ENCODE results near the gene IKBKE. TPM values are rescaled to one million over a fixed set of nuclear protein-coding genes. Genes with fewer than 3 reads are reported as not detected.

The IKBKE gene
- polyA plus RNA-seq, 2 of the 4 experiments (the other 2 are of a cell fraction), result 6.3 to 6.4 TPM

GRCh38 chr1:206446688-206447421 is 23.4 kb upstream of the IKBKE start:
- Histone ChIP-seq H3K4me1 (no peaks in the 10 kb centered on the region), H3K4me2 (no peak overlapping the region), H3K9me3 (no peaks in the 10 kb centered on the region), H3K27ac (no peak overlapping the region), H3K4me3 (no peak overlapping the region)
- DNase-seq (ENCODE audit: low read depth in 1 of 2, low spot score in 1 of 2) (no peak), FAIRE-seq (no peak), ATAC-seq (no peak)
- ChIA-PET POLR2A (no interaction called here), CTCF (interaction anchor here (1.1 to 5.2 kb wide), 4 partner anchors 15 to 1053 kb away, joined by 3 to 29 read pairs (median 5); partner anchors contain the start of gene IKBKE)
- TF ChIP-seq CEBPB (IDR thresholded peaks at IDR 0.05) (no peak), FOSB (CRISPR knock-in tag; IDR thresholded peaks at IDR 0.05) (no peak), ZSCAN20 (CRISPR knock-in tag; IDR thresholded peaks at IDR 0.05) (no peak), ATOH8 (CRISPR knock-in tag; IDR thresholded peaks at IDR 0.05; ENCODE audit: low read depth) (no peak), ZC3H11A (IDR thresholded peaks at IDR 0.05) (no peak), EP300 (IDR thresholded peaks at IDR 0.05) (no peak), POLR2A (IDR thresholded peaks at IDR 0.05; ENCODE audit: low read length) (no peak), EHMT2 (IDR thresholded peaks at IDR 0.05; ENCODE audit: low read depth) (no peak), HES2 (IDR thresholded peaks at IDR 0.05) (no peak)
- 88% methylated on average over 11 of the region's 11 CpGs for WGBS (ENCODE audit: missing lambda C conversion rate)

GRCh38 chr1:206447422-206447765 is 22.9 kb upstream of the IKBKE start:
- POLR2A ChIA-PET, result no interaction called here
- Histone ChIP-seq H3K9me3 (no peaks in the 10 kb centered on the region), H3K4me3 (no peak overlapping the region), H3K4me1 (no peaks in the 10 kb centered on the region), H3K27ac (no peak overlapping the region), H3K4me2 (no peak overlapping the region)
- DNase-seq (ENCODE audit: low read depth in 1 of 2, low spot score in 1 of 2), result no peak
- no peak for FAIRE-seq
- TF ChIP-seq RCOR1 (IDR thresholded peaks at IDR 0.05; ENCODE audit: low read depth, low read length) (no peak), RFX5 (IDR thresholded peaks at IDR 0.05) (no peak), PBX3 (IDR thresholded peaks at IDR 0.05) (no peak), USF2 (IDR thresholded peaks at IDR 0.05) (no peak), ATOH8 (CRISPR knock-in tag; IDR thresholded peaks at IDR 0.05; ENCODE audit: low read depth) (no peak), GATA3 (IDR thresholded peaks at IDR 0.05; ENCODE audit: borderline replicate concordance) (no peak), FOXS1 (CRISPR knock-in tag; IDR thresholded peaks at IDR 0.05) (no peak), CHD2 (IDR thresholded peaks at IDR 0.05; ENCODE audit: low read length, partially characterized antibody) (no peak), NPAS2 (CRISPR knock-in tag; IDR thresholded peaks at IDR 0.05; ENCODE audit: borderline replicate concordance) (no peak)
- no peak for ATAC-seq
- WGBS (ENCODE audit: missing lambda C conversion rate), result 88% methylated on average over 3 of the region's 3 CpGs
- CTCF ChIA-PET, result interaction anchor here (1.1 to 5.2 kb wide), 3 partner anchors 14 to 23 kb away, joined by 4 to 29 read pairs (median 6); partner anchors contain the start of gene IKBKE

- Histone ChIP-seq H3K4me3 (no peak overlapping the region), H3K4me1 (no peaks in the 10 kb centered on the region), H3K4me2 (no peak overlapping the region), H3K9me3 (no peaks in the 10 kb centered on the region), H3K27ac (no peak overlapping the region)
- FAIRE-seq (no peak), ATAC-seq (no peak), DNase-seq (ENCODE audit: low read depth in 1 of 2, low spot score in 1 of 2) (no peak)
- ChIA-PET CTCF (interaction anchor here (1.1 kb wide), 1 partner anchor 18 kb away, joined by 4 read pairs; no protein-coding TSS in a partner anchor), POLR2A (no interaction called here)
- TF ChIP-seq PBX3 (IDR thresholded peaks at IDR 0.05), result no peak
- TF ChIP-seq, protein P1, sequence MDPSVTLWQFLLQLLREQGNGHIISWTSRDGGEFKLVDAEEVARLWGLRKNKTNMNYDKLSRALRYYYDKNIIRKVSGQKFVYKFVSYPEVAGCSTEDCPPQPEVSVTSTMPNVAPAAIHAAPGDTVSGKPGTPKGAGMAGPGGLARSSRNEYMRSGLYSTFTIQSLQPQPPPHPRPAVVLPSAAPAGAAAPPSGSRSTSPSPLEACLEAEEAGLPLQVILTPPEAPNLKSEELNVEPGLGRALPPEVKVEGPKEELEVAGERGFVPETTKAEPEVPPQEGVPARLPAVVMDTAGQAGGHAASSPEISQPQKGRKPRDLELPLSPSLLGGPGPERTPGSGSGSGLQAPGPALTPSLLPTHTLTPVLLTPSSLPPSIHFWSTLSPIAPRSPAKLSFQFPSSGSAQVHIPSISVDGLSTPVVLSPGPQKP (IDR thresholded peaks at IDR 0.05; ENCODE audit: low read depth, low read length), result no peak
- TF ChIP-seq REST (IDR thresholded peaks at IDR 0.05), result no peak
- TF ChIP-seq ZC3H11A (IDR thresholded peaks at IDR 0.05), result no peak
- TF ChIP-seq TFCP2L1 (CRISPR knock-in tag; IDR thresholded peaks at IDR 0.05), result no peak
- TF ChIP-seq ZFP36 (IDR thresholded peaks at IDR 0.05; ENCODE audit: borderline replicate concordance, partially characterized antibody), result no peak
- no peak for TF ChIP-seq POLR2A (IDR thresholded peaks at IDR 0.05; ENCODE audit: low read length)
- TF ChIP-seq ESRRA (IDR thresholded peaks at IDR 0.05; ENCODE audit: borderline replicate concordance, low read length), result no peak
- WGBS (ENCODE audit: missing lambda C conversion rate), result 94% methylated on average over 4 of the region's 4 CpGs
Measured at GRCh38 chr1:206447792-206448191, 22.5 kb upstream of the IKBKE start.
